HG03520 (cell line): ENCODE results near the gene PEMT.
"Not testable (repeated sequence)": the region's sequence is repeated elsewhere in the genome, so short reads cannot be mapped to it uniquely, and the experiment has no call there.

Source experiments
- ATAC-seq: cut with Tn5 transposase; IDR thresholded peaks from one replicate; pipeline ENCODE4 v1.9.1; 2021; ENCODE audit warnings: mild to moderate bottlenecking, moderate library complexity; ENCODE audit not compliant: unreplicated experiment

PEMT gene

GRCh38 chr17:17591355-17592298 is at the start of gene PEMT:
Gene PEMT (minus strand): TSS chr17:17591708. CDS start chr17:17591626, 82 bp downstream.
- ATAC-seq: peak; percentile 88

GRCh38 chr17:17639661-17640270 is 48.3 kb upstream of the PEMT start:
- not testable (repeated sequence) for ATAC-seq

GRCh38 chr17:17638467-17638866 is 47.0 kb upstream of the PEMT start:
- ATAC-seq: no peak

- no peak for ATAC-seq
Measured at GRCh38 chr17:17636272-17636885, 44.9 kb upstream of the PEMT start.

- not testable (repeated sequence) for ATAC-seq
Measured at GRCh38 chr17:17635537-17636271, 44.2 kb upstream of the PEMT start.

- no peak for ATAC-seq
Measured at GRCh38 chr17:17635126-17635525, 43.6 kb upstream of the PEMT start.

GRCh38 chr17:17633310-17633709 is 41.8 kb upstream of the PEMT start:
- ATAC-seq: no peak

- not testable (repeated sequence) for ATAC-seq
Measured at GRCh38 chr17:17632690-17633089, 41.2 kb upstream of the PEMT start.

GRCh38 chr17:17628388-17629008 is 37.0 kb upstream of the PEMT start:
- ATAC-seq: no peak

GRCh38 chr17:17626840-17627239 is 35.3 kb upstream of the PEMT start:
- no peak for ATAC-seq

GRCh38 chr17:17626151-17626805 is 34.8 kb upstream of the PEMT start:
- ATAC-seq: no peak

- no peak for ATAC-seq
Measured at GRCh38 chr17:17624741-17625140, 33.2 kb upstream of the PEMT start.

GRCh38 chr17:17623904-17624303 is 32.4 kb upstream of the PEMT start:
- ATAC-seq: no peak

GRCh38 chr17:17621254-17621653 is 29.7 kb upstream of the PEMT start:
- no peak for ATAC-seq

GRCh38 chr17:17613708-17614114 is 22.2 kb upstream of the PEMT start:
- no peak for ATAC-seq

GRCh38 chr17:17612085-17613022 is 20.8 kb upstream of the PEMT start:
- ATAC-seq: no peak

- no peak for ATAC-seq
Measured at GRCh38 chr17:17609121-17609520, 17.6 kb upstream of the PEMT start.

GRCh38 chr17:17606416-17607000 is 15.0 kb upstream of the PEMT start:
- no peak for ATAC-seq

GRCh38 chr17:17605729-17606088 is 14.2 kb upstream of the PEMT start:
- ATAC-seq: no peak
